Panc1 (cell line): ENCODE measurements around the gene FAM83E. TPM values are rescaled to one million over a fixed set of nuclear protein-coding genes. Genes with fewer than 3 reads are reported as not detected.

Experiments
- ATAC-seq: fragments of 200-7000 bp; cut with Tn5 transposase; 2 replicates; pipeline ENCODE4 v1.9.1; 2020; ENCODE audit warnings: mild to moderate bottlenecking, moderate library complexity
- BruUV-seq: library from RNA; stranded (reverse); fragments of 400-500 nt; replicated peaks from 2 replicates; lab custom pipeline; 2021; lab: Mats Ljungman, UMichigan
- CTCF ChIA-PET: fragments of 300-600 bp; sonication (Branson Sonifier 250); formaldehyde crosslinking; loops from one replicate; lab custom pipeline; 2022; ENCODE audit warnings: antibody characterized with exemption; lab: Charles Lee
- POLR2A ChIA-PET: fragments of 300-600 bp; sonication (Branson Sonifier 250); formaldehyde crosslinking; loops from one replicate; lab custom pipeline; 2022; ENCODE audit warnings: antibody characterized with exemption; lab: Charles Lee
- DNase-seq: peaks from one replicate; pipeline ENCODE4 v3.0.0-alpha.2; 2010; ENCODE audit warnings: low read depth, low spot score
- H3K27ac ChIP-seq: 2 replicates; pipeline ENCODE4 v1.5.1; 2011; ENCODE audit warnings: mild to moderate bottlenecking, low read length, inconsistent platforms
- H3K27me3 ChIP-seq: fragments of 200-500 bp; sonication (Bioruptor generic); 2 replicates; pipeline ENCODE4 v1.6.0; 2014; ENCODE audit warnings: low read length, inconsistent platforms; ENCODE audit not compliant: control insufficient read depth, insufficient read depth
- H3K36me3 ChIP-seq: fragments of 200-500 bp; sonication (Bioruptor generic); 2 replicates; pipeline ENCODE4 v1.5.1; 2014; ENCODE audit warnings: inconsistent platforms, mild to moderate bottlenecking, low read length, moderate library complexity; ENCODE audit not compliant: control insufficient read depth, insufficient read depth
- H3K4me1 ChIP-seq: 2 replicates; pipeline ENCODE4 v1.5.1; 2011; ENCODE audit warnings: inconsistent platforms, mild to moderate bottlenecking, low read length, moderate library complexity; ENCODE audit not compliant: control insufficient read depth, insufficient read depth
- H3K4me3 ChIP-seq, 2 experiments: 2 replicates each; pipeline ENCODE4 v1.5.1; 2011 to 2012; ENCODE audit warnings: low read depth in 2 of 2, low read length in 2 of 2, mild to moderate bottlenecking in 2 of 2, inconsistent platforms in 1 of 2, moderate library complexity in 1 of 2
- H3K9me3 ChIP-seq: fragments of 200-500 bp; sonication (Bioruptor generic); 2 replicates; pipeline ENCODE4 v1.5.1; 2014; ENCODE audit warnings: low read depth, mild to moderate bottlenecking, inconsistent platforms, low read length, moderate library complexity; ENCODE audit not compliant: control insufficient read depth, insufficient read depth
- POLR2AphosphoS5 ChIP-seq: IDR thresholded peaks from 2 replicates; pipeline ENCODE4 v1.6.1; 2012; ENCODE audit warnings: mild to moderate bottlenecking, low read depth, low read length, moderate library complexity
- SIN3A ChIP-seq: IDR thresholded peaks from 2 replicates; pipeline ENCODE4 v1.6.1; 2012; ENCODE audit warnings: low read depth, mild to moderate bottlenecking, low read length, moderate library complexity, borderline replicate concordance; ENCODE audit not compliant: insufficient read depth
- TCF7L2 ChIP-seq: IDR thresholded peaks from 2 replicates; pipeline ENCODE4 v1.6.1; 2011; ENCODE audit warnings: mild to moderate bottlenecking, low read depth, low read length, inconsistent platforms
- in situ Hi-C: cut with HindIII; loops from 2 replicates; pipeline ENCODE4 v1.10.0; 2016; ENCODE audit warnings: low sequenced_read_pairs, low pct_unique_long_range_greater_than_20kb
- intact Hi-C: fragments of 100-400 bp; cut with micrococcal nuclease; formaldehyde crosslinking; loops from one replicate; pipeline ENCODE4 v1.10.0; 2022; ENCODE audit not compliant: unreplicated experiment
- total RNA-seq: library from RNA; stranded (reverse); gene quantifications from one replicate; pipeline ENCODE4 v1.2.1, GENCODE V29; 2021; ENCODE audit not compliant: unreplicated experiment
- TF ChIP-seq, protein P1 (sequence below): fragments of 450-650 bp; IDR thresholded peaks from 2 replicates; pipeline ENCODE4 v1.5.1; 2017; ENCODE audit warnings: mild to moderate bottlenecking
- TF ChIP-seq, protein P2 (sequence below), 2 experiments: IDR thresholded peaks; 2 replicates each; pipeline ENCODE4 v1.6.1; 2011 to 2012; ENCODE audit warnings: low read depth in 2 of 2, control low read depth in 1 of 2, low read length in 1 of 2, mild to moderate bottlenecking in 1 of 2, moderate library complexity in 1 of 2; ENCODE audit not compliant: insufficient read depth in 1 of 2

The FAM83E gene
- total RNA-seq, 1 experiment from 2014 or later: 1.0 TPM

DNA sequence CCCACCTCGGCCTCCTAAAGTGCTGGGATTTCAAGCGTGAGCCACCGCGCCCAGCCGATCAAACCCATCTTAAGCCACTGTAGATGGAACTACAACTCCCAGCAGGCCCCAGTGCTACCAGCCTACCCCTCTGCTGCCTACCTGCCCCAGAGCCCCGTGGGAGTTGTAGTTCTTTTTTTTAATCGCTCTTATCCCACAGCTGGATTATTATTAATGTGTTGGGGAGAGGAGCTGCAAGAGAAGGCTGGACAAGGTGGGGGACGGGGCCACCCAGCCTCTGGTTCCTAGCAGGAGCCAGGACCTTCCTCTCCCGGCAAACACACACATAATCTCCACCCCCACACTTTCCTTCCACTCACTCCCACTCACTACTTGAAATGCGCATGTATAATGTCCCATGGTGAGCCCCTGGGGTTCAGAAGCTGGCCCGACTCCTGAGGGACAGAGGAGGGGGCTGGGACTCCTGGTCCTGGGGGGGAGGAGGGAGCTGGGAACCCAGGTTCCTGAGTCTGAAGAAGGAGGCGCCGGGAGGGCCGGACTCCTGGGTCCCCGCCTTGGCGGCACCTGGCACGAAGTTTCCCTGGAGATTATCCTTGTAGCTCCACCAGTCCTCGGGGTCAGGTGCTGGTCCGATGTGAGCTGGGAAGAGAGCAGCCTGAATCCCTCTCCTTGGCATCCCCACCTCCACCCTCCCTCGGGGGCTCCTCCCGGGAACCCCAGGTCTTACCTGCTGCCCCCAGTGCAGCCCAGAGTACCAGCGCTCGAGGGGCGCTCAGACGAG is 30.2 kb upstream of the FAM83E start (continued):
- no peak for TF ChIP-seq POLR2AphosphoS5

DNA sequence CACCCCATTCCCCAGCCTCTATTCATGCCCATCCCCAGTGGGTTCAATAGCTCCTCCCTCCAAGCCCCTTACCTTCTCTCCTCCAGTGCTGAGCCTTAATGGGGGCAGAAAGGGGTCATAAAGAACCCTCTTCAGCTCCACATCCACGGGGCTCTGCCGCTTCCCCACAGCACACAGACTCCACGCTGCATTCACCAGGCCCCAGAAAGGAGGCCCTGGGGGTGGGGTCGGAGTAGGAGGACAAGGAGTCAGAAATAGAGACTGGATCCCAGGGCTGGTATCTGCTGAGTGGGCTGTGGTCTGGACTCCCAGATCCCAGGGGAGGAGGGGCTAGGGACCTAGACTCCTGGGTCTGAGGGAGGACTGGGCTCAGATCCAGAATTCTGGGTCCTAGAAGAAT is 29.5 kb upstream of the FAM83E start:
- no peak for TF ChIP-seq POLR2AphosphoS5
- in situ Hi-C loops (no loop called here), intact Hi-C loops (no loop called here)
- ATAC-seq (no peak), DNase-seq (no peak)
- Histone ChIP-seq H3K36me3 (no peaks in the 10 kb centered on the region), H3K9me3 (no peaks in the 10 kb centered on the region), H3K4me3 (no peak overlapping the region; a peak in 1 of 4 replicates), H3K27me3 (no peaks in the 10 kb centered on the region), H3K27ac (no peak overlapping the region), H3K4me1 (peaks cover 2% of the 10 kb centered on the region; the same call in 1 of the 2 replicates)
- no TSS peak for BruUV-seq
- CTCF ChIA-PET: no interaction called here
- POLR2A ChIA-PET: interaction anchor here (1.1 kb wide), 1 partner anchor 21 kb away, joined by 3 read pairs; no protein-coding TSS in a partner anchor

DNA sequence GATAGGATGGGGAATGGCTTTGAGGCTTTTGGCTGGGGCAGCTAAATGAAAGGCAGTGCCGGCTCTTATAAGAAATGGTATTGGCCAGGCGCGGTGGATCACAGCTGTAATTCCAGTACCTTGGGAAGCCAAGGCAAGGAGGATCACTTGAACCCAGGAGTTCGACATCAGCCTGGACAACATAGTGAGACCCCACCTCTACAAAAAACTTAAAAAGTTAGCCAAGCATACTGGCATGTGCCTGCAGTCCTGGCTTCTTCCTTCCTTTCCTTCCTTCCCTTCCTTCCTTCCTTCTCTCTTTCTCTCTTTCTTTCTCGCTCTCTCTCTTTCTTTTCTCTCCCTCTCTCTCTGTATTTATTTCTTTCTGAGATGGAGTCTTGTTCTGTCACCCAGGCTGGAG is 28.0 kb upstream of the FAM83E start:
- in situ Hi-C loops: no loop called here

More for the DNA sequence above, 28.0 kb upstream of the FAM83E start:
- ChIA-PET CTCF (no interaction called here), POLR2A (no interaction called here)
- peaks cover 8% of the 10 kb centered on the region for H3K4me1 ChIP-seq
- H3K4me3 ChIP-seq: no peak overlapping the region
- intact Hi-C loops: no loop called here
- no TSS peak for BruUV-seq
- DNase-seq: no peak
- H3K27me3 ChIP-seq: no peaks in the 10 kb centered on the region
- H3K36me3 ChIP-seq: no peaks in the 10 kb centered on the region
- H3K27ac ChIP-seq: no peak overlapping the region
- no peaks in the 10 kb centered on the region for H3K9me3 ChIP-seq
- ATAC-seq: no peak
- TF ChIP-seq POLR2AphosphoS5: no peak
- TF ChIP-seq, protein P1, sequence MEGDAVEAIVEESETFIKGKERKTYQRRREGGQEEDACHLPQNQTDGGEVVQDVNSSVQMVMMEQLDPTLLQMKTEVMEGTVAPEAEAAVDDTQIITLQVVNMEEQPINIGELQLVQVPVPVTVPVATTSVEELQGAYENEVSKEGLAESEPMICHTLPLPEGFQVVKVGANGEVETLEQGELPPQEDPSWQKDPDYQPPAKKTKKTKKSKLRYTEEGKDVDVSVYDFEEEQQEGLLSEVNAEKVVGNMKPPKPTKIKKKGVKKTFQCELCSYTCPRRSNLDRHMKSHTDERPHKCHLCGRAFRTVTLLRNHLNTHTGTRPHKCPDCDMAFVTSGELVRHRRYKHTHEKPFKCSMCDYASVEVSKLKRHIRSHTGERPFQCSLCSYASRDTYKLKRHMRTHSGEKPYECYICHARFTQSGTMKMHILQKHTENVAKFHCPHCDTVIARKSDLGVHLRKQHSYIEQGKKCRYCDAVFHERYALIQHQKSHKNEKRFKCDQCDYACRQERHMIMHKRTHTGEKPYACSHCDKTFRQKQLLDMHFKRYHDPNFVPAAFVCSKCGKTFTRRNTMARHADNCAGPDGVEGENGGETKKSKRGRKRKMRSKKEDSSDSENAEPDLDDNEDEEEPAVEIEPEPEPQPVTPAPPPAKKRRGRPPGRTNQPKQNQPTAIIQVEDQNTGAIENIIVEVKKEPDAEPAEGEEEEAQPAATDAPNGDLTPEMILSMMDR: no peak
- no peak for TF ChIP-seq SIN3A
- TF ChIP-seq, protein P2, sequence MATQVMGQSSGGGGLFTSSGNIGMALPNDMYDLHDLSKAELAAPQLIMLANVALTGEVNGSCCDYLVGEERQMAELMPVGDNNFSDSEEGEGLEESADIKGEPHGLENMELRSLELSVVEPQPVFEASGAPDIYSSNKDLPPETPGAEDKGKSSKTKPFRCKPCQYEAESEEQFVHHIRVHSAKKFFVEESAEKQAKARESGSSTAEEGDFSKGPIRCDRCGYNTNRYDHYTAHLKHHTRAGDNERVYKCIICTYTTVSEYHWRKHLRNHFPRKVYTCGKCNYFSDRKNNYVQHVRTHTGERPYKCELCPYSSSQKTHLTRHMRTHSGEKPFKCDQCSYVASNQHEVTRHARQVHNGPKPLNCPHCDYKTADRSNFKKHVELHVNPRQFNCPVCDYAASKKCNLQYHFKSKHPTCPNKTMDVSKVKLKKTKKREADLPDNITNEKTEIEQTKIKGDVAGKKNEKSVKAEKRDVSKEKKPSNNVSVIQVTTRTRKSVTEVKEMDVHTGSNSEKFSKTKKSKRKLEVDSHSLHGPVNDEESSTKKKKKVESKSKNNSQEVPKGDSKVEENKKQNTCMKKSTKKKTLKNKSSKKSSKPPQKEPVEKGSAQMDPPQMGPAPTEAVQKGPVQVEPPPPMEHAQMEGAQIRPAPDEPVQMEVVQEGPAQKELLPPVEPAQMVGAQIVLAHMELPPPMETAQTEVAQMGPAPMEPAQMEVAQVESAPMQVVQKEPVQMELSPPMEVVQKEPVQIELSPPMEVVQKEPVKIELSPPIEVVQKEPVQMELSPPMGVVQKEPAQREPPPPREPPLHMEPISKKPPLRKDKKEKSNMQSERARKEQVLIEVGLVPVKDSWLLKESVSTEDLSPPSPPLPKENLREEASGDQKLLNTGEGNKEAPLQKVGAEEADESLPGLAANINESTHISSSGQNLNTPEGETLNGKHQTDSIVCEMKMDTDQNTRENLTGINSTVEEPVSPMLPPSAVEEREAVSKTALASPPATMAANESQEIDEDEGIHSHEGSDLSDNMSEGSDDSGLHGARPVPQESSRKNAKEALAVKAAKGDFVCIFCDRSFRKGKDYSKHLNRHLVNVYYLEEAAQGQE (IDR thresholded peaks at IDR 0.05; ENCODE audit: insufficient read depth in 1 of 2, low read depth in 2 of 2, low read length in 1 of 2): no peak
- TF ChIP-seq TCF7L2: no peak
